ENCODE data around the gene PROK1.
"Not testable (repeated sequence)": the region's sequence is repeated elsewhere in the genome, so short reads cannot be mapped to it uniquely, and the experiment has no call there.

The PROK1 gene

GRCh38 chr1:110433803-110434202, 17.1 kb upstream of the PROK1 start:
- no peak for DNase-seq (ENCODE audit: low read depth in 2 of 2)

DNA sequence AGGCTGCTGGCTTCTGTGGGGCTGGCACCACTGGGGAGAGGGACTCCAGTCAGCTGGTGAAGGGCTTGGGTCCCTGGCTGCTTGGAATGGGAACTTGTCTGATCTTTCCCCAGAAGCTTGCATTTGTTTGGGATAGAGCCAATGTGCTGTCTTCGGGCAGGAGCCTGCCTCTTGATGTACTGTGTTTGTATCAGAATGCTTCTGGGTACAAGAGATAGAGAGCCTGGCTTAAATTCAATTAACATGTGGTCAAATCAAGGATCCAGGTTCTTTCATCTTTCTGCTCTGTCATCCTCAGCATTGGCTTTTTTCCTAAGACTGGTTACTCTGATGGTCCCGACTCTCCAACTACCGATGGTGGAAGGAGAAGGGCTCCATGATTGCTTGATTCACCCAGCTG, 16.0 kb upstream of the PROK1 start:
- DNase-seq (ENCODE audit: low read depth in 2 of 2) = no peak

DNA sequence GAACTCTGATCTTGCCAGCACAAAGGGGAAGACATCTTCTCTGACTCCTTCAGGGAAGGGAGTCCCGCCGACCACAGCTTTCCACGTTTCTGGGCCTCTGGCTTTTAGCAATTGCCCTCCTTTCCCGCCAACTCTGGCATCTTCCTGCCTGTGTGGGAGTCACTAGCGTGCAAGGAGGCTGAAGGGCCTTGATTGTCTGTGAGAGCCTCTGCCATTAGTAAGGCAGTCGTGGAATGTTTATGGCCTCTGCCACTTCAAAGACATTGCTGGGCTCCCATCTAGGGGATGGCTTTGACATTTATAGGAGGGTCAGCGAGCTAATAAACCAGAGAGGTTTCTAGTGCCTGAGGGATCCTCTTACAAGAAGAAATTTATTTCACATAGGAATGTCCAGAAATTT, 14.3 kb upstream of the PROK1 start:
- DNase-seq (ENCODE audit: low read depth in 2 of 2) = no peak

- DNase-seq (ENCODE audit: low read depth in 2 of 2) = not testable (repeated sequence)
These were observed 13.2 kb upstream of the PROK1 start for GRCh38 chr1:110437645-110438299.

- DNase-seq (ENCODE audit: low read depth in 2 of 2) = no peak
These were observed 12.1 kb upstream of the PROK1 start for GRCh38 chr1:110438893-110439292.

DNA sequence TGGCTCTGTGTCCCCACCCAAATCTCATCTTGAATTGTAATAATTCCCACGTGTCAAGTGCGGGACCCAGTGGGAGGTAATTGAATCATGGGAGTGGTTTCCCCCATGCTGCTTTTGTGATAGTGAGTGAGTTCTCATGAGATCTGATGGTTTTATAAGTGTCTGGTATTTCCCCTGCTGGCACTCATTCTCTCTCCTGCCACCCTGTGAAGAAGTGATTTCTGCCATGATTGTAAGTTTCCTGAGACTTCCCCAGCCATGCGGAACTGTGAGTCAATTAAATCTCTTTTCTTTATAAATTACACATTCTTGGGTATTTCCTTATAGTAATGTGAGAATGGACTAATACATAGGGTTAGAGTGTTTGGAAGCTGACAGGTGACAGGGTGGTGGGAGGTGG, 11.1 kb upstream of the PROK1 start:
- not testable (repeated sequence) for DNase-seq (ENCODE audit: low read depth in 2 of 2)

DNA sequence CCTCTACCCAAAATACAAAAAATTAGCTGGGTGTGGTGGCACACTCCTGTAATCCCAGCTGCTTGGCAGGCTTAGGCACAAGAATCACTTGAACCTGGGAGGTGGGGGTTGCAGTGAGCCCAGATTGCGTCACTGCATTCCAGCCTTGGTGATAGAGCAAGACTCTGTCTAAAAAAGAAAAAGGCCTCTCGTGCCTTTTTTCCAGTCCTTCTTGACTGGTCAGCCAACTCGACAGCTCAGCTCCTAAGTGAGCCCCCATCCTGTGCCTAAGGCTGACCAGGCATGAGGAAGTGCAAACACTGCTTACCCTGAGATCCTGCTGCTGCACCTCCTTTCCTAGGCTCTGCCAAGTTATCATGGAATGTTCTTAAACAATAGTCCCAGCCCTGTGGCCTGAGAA, 10.1 kb upstream of the PROK1 start:
- DNase-seq (ENCODE audit: low read depth in 2 of 2) = no peak

DNA sequence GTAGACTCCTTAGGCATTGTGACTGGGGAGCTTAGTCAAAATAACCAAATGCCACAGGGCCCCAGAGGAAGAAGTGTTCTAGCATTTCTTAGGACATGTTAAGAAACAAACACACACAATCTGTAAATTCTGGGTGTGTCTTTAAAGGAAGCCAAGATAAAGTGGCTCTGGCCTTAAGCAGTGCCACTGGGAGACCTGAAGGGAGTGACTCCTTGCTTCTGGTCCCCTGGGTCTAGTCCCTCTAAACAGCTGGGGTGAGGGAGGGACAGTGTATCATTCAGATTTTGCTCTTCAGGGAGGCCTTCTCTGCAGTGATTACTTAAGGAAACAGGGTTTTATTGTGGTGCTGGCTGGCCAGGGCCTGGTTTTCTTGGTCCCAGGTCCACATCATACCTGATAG, 9.1 kb upstream of the PROK1 start:
- no peak for DNase-seq (ENCODE audit: low read depth in 2 of 2)

DNA sequence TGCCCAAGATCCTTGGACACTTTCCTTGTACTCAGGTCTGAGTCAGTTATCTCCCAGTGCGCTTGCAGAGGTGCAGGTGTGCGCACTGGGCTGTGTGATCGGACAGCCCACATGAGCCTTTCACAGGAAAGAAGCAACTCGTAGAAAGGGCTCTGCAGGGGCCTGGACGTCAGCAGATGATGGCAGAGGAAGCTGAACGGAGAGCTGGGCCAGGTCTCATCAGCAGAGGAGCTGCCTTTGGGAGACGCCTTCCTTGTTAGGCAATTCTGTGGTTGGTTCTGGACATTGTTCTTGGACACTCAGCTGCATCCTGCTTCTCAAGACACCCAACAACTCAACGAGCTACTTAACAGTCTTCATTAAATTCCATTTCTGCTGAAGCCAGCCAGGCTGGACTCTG, 7.5 kb upstream of the PROK1 start:
- no peak for DNase-seq (ENCODE audit: low read depth in 2 of 2)

GRCh38 chr1:110444561-110444960, 6.4 kb upstream of the PROK1 start:
- DNase-seq (ENCODE audit: low read depth in 2 of 2) = no peak

GRCh38 chr1:110449661-110450651, 993 bp upstream of the PROK1 start:
- DNase-seq (ENCODE audit: low read depth in 2 of 2) = no peak

DNA sequence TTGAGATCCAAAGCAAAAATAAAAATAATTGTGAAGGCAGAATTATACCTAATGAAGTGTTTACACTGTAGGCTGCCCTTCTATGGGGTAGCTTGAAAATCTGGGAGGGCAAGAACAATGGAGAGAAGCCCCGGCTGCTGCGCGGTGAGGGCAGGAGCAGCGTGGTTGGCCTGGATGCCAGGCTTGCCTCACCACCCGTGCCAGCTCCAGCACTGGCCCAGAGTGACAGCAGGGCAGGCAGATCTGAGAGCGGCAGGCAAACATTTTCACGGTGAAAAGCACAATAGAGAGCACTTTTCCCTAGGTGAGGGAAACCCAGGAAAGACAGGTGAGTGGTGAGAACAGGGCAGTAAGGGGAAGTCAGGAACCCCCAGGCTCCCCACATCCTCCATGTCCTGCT, 1.4 kb downstream of the PROK1 start:
- no peak for DNase-seq (ENCODE audit: low read depth in 2 of 2)

DNA sequence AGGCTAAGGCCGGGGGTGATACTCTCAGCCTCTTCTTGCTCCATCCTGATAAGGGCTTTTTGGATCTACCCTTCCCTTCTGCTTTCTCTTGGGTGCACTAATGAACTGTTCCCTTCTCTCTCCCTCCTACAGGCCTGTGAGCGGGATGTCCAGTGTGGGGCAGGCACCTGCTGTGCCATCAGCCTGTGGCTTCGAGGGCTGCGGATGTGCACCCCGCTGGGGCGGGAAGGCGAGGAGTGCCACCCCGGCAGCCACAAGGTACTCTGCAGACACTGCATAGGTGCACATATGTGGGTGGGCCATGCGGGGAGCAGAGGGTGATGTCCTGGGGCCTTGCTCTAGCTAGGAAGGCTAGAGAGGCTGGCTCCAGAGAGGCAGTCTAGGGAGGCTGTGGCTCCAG, 2.9 kb downstream of the PROK1 start:
- DNase-seq (ENCODE audit: low read depth in 2 of 2) = no peak

DNA sequence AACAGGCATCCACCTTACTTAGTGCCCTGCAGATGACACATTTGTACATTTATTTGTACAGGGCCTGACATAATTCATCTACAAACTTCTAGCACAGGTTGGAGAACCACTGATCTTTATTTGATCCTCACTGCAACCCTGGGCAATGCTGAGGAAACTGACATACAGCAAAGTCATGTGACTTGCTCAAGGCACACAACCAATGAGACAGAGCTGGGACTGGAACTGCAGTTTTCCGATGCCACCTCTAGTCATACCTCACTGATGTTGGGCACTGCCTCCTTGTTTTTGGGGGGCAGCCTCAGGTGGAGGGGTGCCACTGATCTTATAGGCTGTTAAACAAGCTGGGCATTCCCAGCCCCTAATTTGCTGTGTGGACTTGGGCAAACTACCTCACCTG, 3.4 kb downstream of the PROK1 start:
- DNase-seq (ENCODE audit: low read depth in 2 of 2) = no peak

GRCh38 chr1:110455151-110455550, 4.2 kb downstream of the PROK1 start:
- no peak for DNase-seq (ENCODE audit: low read depth in 2 of 2)

DNA sequence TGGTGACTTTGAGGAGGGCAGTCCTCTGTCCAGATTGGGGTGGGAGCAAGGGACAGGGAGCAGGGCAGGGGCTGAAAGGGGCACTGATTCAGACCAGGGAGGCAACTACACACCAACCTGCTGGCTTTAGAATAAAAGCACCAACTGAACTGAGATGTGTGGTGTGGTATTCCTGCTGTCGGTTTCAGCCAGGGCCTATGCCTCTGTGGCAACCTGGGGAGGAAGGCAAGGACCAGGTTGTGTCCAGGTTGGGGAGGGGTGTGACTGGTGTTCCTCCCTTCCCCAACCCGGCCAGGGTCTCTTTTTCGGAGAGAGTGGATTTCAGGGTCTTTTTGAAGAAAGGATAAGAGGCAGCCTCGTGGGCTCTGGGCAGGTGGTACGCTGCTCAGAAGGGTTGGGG, 6.3 kb downstream of the PROK1 start:
- no peak for DNase-seq (ENCODE audit: low read depth in 2 of 2)

DNA sequence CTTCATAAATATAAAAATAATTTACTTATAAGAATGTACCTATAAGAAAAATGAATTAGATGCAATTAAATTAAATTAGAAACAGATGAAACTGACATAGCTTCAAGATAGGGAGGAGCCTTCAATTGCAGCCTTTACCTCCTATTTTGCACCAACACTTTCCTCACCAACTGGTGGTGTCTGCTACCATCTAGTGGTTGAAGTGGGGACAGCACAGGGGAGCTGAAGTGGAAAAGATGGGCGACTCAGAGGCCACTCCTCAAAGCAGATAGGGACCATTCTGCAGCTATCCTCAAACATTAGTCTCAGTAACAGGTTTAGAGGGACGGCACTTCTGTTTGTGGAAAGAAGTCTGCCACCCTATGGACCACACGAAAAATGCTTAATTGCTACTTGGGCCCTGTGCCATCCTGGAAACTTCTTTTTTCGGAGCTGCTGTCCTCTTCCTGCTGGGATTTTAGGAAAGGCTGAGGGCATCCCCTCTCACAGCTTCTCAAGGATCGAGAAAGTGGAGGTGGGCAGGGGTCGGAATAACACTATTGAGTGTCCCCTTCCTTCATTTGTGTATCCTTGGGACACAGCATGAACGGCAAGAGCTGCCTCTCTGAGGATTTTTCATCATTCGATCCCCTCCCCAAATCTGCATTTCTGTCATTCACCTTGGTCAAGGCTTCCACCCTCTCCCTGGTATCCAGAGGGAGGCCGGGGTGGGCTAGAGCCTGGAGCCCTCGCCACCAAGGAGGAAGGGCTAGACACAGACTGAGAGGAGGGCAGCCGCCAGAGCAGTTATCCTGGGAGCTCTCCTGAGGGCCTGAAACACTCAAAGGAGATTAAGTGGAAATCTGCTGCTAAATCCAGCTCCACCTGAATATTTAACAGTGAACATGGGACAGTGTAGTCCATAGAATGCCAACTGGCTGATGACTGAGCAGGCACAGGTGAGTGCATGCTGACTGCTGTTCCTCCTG, 9.6 kb downstream of the PROK1 start:
- DNase-seq (ENCODE audit: low read depth in 2 of 2) = peak; percentile 59 to 80

GRCh38 chr1:110462093-110462492, 11.1 kb downstream of the PROK1 start:
- DNase-seq (ENCODE audit: low read depth in 2 of 2) = no peak

DNA sequence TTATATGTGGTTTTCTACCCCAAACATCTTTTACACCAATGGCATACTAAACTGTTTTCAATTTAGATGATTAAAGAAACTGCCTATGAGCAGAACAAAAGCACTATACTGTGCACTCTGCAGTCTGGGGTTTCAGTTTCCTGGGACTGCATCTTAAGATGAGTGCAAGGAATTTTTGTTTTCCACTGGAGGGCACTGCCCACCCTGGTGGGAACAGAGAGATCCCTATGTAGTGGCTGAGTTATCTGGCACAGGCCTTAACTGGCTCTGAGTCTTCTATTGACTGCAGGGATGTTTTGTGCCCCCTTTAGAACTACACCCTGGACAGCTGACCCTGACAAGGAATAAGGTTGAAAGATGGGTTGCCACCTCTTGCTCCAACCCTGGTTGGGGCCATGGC, 12.0 kb downstream of the PROK1 start:
- DNase-seq (ENCODE audit: low read depth in 2 of 2) = no peak

DNA sequence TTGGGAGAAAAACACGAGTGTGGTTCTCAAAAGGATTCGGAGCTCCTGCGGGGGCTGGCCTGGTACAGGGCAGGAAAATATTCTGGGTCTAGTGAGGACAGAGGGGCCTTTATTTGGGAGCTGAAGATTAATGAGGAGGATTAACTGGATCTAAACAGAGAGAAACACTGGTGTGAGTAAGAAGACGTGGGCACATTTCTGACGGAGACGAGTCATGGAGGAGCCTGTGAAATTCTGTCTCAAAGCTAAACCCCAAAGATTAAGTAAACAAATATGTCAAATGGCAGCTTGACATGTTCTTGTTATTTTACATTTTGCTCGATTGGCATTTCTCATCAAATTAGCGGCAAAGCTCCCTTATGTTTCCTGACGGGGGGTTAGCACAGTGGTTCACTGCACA, 12.8 kb downstream of the PROK1 start:
- no peak for DNase-seq (ENCODE audit: low read depth in 2 of 2)

GRCh38 chr1:110464340-110464739, 13.4 kb downstream of the PROK1 start:
- no peak for DNase-seq (ENCODE audit: low read depth in 2 of 2)

All from stimulated activated CD4-positive, alpha-beta T cell treated with anti-CD3 and anti-CD28 coated beads, Interleukin-15, amount 100 ng/mL, for 48 hours (primary cell).